ENCODE measurements around the gene FAH.

DNA sequence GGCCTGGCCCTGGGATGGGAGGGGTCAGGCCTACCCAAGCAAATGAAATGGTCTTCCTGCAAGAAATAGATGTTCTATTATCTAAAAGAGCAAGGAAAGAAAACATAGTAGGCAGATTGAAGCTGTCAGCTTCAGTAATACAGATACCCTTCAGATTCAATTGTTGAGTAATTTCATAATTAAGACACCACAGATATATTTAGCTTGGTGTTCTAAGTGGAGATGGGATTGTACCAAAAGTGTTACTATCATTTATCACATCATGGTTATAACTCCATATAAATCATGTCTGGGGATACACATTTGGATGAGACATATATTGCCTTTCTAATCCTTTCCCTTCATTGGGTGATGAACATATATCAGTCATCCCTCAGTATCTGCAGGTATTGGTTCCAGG lies 41.9 kb upstream of the FAH start:
- TF ChIP-seq, protein P1, sequence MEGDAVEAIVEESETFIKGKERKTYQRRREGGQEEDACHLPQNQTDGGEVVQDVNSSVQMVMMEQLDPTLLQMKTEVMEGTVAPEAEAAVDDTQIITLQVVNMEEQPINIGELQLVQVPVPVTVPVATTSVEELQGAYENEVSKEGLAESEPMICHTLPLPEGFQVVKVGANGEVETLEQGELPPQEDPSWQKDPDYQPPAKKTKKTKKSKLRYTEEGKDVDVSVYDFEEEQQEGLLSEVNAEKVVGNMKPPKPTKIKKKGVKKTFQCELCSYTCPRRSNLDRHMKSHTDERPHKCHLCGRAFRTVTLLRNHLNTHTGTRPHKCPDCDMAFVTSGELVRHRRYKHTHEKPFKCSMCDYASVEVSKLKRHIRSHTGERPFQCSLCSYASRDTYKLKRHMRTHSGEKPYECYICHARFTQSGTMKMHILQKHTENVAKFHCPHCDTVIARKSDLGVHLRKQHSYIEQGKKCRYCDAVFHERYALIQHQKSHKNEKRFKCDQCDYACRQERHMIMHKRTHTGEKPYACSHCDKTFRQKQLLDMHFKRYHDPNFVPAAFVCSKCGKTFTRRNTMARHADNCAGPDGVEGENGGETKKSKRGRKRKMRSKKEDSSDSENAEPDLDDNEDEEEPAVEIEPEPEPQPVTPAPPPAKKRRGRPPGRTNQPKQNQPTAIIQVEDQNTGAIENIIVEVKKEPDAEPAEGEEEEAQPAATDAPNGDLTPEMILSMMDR (conservative IDR thresholded peaks at IDR 0.05; ENCODE audit: low read depth in 2 of 2), result no peak
- TF ChIP-seq EZH2phosphoT487 (IDR thresholded peaks at IDR 0.05; ENCODE audit: unreplicated experiment), result no peak
- TF ChIP-seq POLR2AphosphoS5 (IDR thresholded peaks at IDR 0.05; ENCODE audit: low read depth), result no peak
- no peak for TF ChIP-seq EZH2 (IDR thresholded peaks at IDR 0.05; ENCODE audit: low read depth, unreplicated experiment)
- no peak for TF ChIP-seq JUNB (IDR thresholded peaks at IDR 0.05; ENCODE audit: unreplicated experiment)
- TF ChIP-seq, protein P2, sequence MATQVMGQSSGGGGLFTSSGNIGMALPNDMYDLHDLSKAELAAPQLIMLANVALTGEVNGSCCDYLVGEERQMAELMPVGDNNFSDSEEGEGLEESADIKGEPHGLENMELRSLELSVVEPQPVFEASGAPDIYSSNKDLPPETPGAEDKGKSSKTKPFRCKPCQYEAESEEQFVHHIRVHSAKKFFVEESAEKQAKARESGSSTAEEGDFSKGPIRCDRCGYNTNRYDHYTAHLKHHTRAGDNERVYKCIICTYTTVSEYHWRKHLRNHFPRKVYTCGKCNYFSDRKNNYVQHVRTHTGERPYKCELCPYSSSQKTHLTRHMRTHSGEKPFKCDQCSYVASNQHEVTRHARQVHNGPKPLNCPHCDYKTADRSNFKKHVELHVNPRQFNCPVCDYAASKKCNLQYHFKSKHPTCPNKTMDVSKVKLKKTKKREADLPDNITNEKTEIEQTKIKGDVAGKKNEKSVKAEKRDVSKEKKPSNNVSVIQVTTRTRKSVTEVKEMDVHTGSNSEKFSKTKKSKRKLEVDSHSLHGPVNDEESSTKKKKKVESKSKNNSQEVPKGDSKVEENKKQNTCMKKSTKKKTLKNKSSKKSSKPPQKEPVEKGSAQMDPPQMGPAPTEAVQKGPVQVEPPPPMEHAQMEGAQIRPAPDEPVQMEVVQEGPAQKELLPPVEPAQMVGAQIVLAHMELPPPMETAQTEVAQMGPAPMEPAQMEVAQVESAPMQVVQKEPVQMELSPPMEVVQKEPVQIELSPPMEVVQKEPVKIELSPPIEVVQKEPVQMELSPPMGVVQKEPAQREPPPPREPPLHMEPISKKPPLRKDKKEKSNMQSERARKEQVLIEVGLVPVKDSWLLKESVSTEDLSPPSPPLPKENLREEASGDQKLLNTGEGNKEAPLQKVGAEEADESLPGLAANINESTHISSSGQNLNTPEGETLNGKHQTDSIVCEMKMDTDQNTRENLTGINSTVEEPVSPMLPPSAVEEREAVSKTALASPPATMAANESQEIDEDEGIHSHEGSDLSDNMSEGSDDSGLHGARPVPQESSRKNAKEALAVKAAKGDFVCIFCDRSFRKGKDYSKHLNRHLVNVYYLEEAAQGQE (IDR thresholded peaks at IDR 0.05; ENCODE audit: unreplicated experiment), result no peak
- no peak for TF ChIP-seq NANOG (IDR thresholded peaks at IDR 0.05; ENCODE audit: borderline replicate concordance)
- TF ChIP-seq STAT1 (IDR thresholded peaks at IDR 0.05; ENCODE audit: unreplicated experiment), result no peak
